NCI-H2227 (cell line): Measurements from ENCODE around the gene HMX1.

Source experiments
- DNase-seq: peaks from one replicate; lab custom pipeline; 2025; ENCODE audit not compliant: unreplicated experiment; lab: John Stamatoyannopoulos, UW

The HMX1 gene

GRCh38 chr4:8893227-8893623 is 21.6 kb upstream of the HMX1 start:
- no peak for DNase-seq

DNA sequence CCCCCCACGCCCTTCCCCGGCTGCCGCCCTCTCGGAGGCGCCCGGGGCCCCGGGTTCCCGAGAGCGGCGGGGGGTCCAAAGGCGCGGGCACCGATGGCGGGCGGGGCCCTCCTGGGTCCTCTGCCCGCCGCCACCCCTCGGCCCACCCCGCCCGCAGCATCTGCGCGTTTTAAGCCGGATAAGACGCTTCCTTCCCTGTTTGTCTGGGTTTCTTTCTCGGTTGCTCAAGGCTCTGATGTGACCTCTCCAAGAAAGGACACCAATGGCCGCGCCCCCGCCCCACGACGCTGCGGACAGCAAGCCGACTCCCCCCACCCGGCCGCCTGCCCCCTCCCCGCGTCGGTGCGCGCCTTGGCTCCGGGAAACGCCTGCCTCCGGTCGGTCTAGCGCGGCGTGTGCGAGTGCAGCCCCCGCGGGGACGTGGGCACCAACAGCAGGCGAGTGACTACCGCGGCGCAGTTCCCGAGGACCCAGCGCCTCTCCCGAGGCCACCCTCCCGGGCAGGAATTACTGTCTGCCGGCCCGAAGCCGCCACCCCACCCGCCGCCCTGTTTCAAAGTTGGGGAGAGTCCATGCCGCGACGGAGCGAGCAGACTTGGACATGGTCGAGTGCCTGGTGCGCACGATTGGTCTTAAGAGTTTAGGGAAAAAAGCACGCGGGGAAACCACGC is 21.1 kb upstream of the HMX1 start:
- DNase-seq = no peak

GRCh38 chr4:8891646-8892555 is 20.3 kb upstream of the HMX1 start:
- DNase-seq = no peak

DNA sequence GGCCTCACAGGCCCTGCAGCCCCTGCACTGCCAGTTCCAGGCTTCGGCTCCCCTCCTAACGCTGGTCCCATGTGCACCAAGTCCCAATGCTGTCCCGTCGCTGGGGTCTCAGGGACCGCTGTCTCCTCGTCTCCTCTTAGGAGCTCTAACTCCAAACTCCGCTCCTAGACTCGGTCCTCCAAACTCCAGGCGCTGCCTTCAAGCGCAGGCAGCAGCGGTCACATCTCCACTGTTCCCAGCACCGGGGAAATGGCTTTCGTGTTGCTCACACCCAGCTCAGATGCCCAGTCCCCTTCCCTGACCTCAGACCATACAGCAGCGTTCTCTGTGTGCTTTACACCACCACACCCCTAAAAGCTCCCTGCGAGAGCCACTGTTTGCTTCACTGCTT is 19.6 kb upstream of the HMX1 start:
- no peak for DNase-seq

DNA sequence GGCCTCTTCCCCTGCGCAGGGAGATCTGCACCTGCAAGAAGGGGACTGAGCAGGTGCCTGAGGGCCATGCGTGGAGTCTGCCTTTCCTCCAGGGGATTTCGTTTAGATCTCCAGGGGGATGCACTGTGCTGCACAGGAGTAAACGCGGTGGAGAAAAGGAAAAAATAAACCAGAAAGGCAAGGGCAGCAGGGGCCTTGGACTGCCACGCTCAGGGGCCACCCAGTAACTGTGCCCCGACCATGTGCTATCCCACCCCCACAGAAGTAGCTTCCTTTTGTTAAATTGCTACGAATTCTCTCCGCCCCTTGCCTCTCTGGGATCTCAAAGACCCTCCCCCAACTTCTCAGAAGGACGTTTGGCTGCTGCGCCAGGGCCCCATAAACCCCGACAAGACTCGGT is 17.2 kb upstream of the HMX1 start:
- no peak for DNase-seq

GRCh38 chr4:8886612-8887406 is 15.2 kb upstream of the HMX1 start:
- no peak for DNase-seq

DNA sequence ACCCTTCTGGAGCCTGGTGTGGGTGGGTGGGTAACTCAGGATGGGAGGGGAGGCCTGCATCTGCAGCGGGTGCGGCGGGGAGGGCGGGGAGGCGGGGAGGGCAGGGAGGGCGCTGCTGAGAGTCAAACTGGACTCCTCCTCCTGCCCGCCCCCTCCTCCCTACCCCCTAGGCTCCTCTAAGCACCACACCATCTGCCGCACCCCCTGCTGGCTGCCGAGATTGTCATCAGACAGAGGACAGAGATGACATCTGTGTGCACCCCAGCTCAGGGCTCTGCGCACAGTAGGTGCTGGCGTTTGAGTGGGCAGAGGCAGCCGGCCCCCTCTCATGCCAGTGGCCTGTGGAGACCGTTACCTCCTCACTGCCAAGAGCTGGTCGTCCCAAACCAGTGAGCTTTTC is 10.6 kb upstream of the HMX1 start:
- no peak for DNase-seq

DNA sequence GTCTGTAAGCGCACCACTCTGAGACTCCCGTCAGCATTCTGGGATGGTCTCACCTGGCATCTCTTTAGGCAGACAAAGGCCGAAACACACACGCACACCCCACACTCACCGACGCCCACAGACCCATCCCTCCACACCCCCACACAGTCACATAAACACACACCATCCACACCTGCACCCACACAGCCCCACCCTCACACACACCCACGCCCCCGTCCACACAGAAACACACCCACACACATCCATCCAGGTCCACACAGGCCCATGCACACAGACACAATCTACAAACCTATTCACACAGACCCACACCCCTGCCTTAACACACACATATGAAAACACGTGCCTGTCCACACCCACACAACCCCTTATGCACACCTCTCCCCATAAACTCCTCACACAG is 9.2 kb upstream of the HMX1 start:
- no peak for DNase-seq

- no peak for DNase-seq
Observed at GRCh38 chr4:8879574-8879973, 7.9 kb upstream of the HMX1 start.

GRCh38 chr4:8878421-8878820 is 6.8 kb upstream of the HMX1 start:
- DNase-seq = no peak

DNA sequence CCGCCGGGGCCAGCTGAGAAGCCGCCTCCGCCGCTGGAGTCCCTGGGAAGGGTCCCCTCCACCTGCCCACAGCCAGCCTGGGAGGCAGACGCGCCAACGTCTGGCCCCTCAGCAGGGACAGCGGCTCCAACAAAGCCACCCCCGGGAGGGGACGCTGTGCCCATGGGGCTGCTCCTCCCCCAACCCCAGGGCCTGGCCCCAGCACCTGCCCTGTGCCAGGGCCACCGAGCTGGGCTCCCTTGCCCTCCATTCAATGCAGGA is 6.1 kb upstream of the HMX1 start:
- DNase-seq = no peak

- DNase-seq = no peak
Observed at GRCh38 chr4:8876982-8877779, 5.5 kb upstream of the HMX1 start.

- no peak for DNase-seq
Observed at GRCh38 chr4:8874896-8875680, 3.4 kb upstream of the HMX1 start.

- no peak for DNase-seq
Observed at GRCh38 chr4:8874003-8874895, 2.6 kb upstream of the HMX1 start.

DNA sequence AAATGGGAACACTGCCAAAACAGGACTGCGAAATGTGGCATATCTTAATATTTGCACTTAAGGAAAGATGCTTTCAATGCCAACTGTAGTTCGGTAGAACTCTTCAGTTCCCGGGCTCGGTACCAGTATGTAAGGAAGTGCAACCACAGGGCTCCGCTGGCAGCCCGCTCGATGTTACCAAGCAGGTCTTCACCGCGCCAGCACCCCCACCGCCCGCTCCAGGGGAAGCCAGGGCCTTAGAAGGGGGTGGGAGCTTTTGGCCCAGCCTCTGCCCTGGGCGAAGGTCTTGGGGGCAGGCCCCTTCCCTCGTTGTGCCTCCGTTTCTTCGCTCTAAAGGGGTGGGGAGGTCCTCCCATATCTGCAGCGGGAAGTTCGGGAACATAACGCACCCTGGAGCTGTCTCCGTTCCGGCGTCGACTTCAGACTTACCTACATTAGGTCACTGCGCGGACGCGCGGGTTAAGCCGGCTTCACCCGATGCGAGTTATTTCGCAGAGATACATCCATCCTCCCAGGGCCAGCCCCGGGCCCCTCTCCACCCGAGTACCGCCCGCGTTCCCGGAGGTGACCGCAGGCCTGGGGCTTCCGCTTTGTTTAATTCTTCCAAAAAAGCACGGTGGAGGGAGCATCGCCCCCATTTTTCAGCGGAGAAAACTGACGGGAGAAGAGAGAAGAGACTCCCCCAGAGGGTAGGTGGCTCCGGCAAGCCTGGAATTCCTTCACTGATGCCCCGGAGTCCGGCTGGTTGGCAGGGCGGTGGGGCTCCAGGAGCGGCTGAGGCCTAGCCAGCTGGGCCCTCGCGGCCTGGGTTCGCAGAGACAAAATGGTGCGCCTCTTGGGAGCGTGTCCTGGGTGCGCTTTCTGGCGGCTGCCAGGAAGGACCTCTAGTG is 1.0 kb upstream of the HMX1 start:
- DNase-seq = no peak

GRCh38 chr4:8870647-8871416 is 807 bp downstream of the HMX1 start:
- no peak for DNase-seq

DNA sequence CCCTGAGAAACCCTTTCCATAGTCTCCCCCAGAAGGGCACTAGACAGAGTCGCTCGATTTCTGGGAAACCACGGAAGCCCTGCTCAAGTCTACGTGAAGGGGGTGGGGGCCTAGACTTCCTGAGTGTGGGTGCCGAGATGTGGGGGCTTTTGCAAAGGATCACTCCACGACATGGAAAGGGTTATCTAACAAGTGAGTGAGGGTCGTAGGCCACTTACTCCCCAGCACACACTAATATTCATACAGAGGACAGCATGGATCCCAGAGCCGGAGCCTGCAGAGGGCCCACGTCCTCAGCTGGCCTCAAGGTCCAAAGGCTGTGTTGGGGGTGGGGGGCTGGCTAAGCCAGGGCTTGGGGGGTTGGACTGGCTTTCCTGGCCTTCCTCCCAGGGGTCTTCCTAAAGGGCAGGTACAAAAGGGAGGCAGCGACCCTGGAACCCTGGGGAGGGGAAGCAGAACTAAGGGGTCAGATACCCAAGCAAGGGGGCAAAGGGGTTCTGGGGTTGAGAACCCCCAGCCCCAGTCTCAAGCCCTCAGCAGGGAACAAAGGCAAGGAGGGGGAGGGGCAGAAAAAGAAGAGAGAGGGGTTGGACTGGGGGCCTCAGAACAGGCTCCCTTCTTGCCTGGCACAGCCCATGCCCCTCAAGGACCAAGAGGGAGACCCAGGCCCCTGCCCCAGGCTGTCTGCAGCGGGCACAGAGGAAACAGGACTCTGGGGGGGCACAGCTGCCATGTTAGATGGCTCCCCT is 1.6 kb downstream of the HMX1 start:
- DNase-seq = no peak
